PC-3 (cell line): ENCODE results near the gene PIGP. TPM values are rescaled to one million over a fixed set of nuclear protein-coding genes. Genes with fewer than 3 reads are reported as not detected.
"Not testable (repeated sequence)": the region's sequence is repeated elsewhere in the genome, so short reads cannot be mapped to it uniquely, and the experiment has no call there.

Experiments
- ATAC-seq: fragments of 200-7000 bp; cut with Tn5 transposase; 2 replicates; pipeline ENCODE4 v1.9.1; 2020; ENCODE audit warnings: mild to moderate bottlenecking, moderate library complexity
- BruUV-seq: library from RNA; stranded (reverse); fragments of 400-500 nt; replicated peaks from 2 replicates; lab custom pipeline; 2021; lab: Mats Ljungman, UMichigan
- CTCF ChIA-PET: fragments of 300-600 bp; sonication (Branson Sonifier 250); formaldehyde crosslinking; loops from one replicate; lab custom pipeline; 2022; ENCODE audit warnings: antibody characterized with exemption; lab: Charles Lee
- POLR2A ChIA-PET: fragments of 300-600 bp; sonication (Branson Sonifier 250); formaldehyde crosslinking; loops from one replicate; lab custom pipeline; 2022; ENCODE audit warnings: antibody characterized with exemption; ENCODE audit not compliant: unreplicated experiment; lab: Charles Lee
- DNase-seq: peaks from one replicate; pipeline ENCODE4 v3.0.0-alpha.2; 2015
- H2AFZ ChIP-seq: fragments of 300-600 bp; sonication (generic); 2 replicates; pipeline ENCODE4 v1.6.0; 2016; ENCODE audit warnings: antibody characterized with exemption, low read length
- H3F3A ChIP-seq: fragments of 300-600 bp; sonication (generic); one replicate; pipeline ENCODE4 v1.6.0; 2017; ENCODE audit warnings: antibody characterized with exemption, low read length, control low read depth, mild to moderate bottlenecking; ENCODE audit not compliant: unreplicated experiment
- H3K27ac ChIP-seq: fragments of 300-600 bp; sonication (generic); 2 replicates; pipeline ENCODE4 v1.5.1; 2016; ENCODE audit warnings: mild to moderate bottlenecking, low read length
- H3K27me3 ChIP-seq: fragments of 300-600 bp; sonication (generic); 2 replicates; pipeline ENCODE4 v1.6.1; 2016; ENCODE audit warnings: low read length, mixed read lengths
- H3K36me3 ChIP-seq: fragments of 300-600 bp; sonication (generic); 2 replicates; pipeline ENCODE4 v1.6.1; 2016; ENCODE audit warnings: low read depth, mixed run types, low read length, mixed read lengths
- H3K4me1 ChIP-seq: fragments of 300-600 bp; sonication (generic); 2 replicates; pipeline ENCODE4 v1.5.1; 2016; ENCODE audit warnings: low read length; ENCODE audit not compliant: insufficient read depth
- H3K4me2 ChIP-seq: fragments of 300-600 bp; sonication (generic); 2 replicates; pipeline ENCODE4 v1.6.0; 2016; ENCODE audit warnings: low read length
- H3K4me3 ChIP-seq: fragments of 300-600 bp; sonication (generic); 2 replicates; pipeline ENCODE4 v1.5.1; 2016; ENCODE audit warnings: mild to moderate bottlenecking, low read length, mixed read lengths
- H3K79me2 ChIP-seq: fragments of 300-600 bp; sonication (generic); 2 replicates; pipeline ENCODE4 v1.6.1; 2017; ENCODE audit warnings: low read length, mixed read lengths
- H3K9ac ChIP-seq: fragments of 300-600 bp; sonication (generic); 2 replicates; pipeline ENCODE4 v1.6.0; 2016; ENCODE audit warnings: mild to moderate bottlenecking, low read length
- H3K9me2 ChIP-seq: fragments of 300-600 bp; sonication (generic); replicated peaks from 2 replicates; pipeline ENCODE4 v1.6.1; 2016; ENCODE audit warnings: mixed run types, low read length, mixed read lengths
- H3K9me3 ChIP-seq: fragments of 300-600 bp; sonication (generic); 2 replicates; pipeline ENCODE4 v1.6.1; 2016; ENCODE audit warnings: low read length, mixed read lengths
- H4K20me1 ChIP-seq: fragments of 300-600 bp; sonication (generic); 2 replicates; pipeline ENCODE4 v1.6.1; 2016; ENCODE audit warnings: low read length, mixed read lengths
- CTCF ChIP-seq: fragments of 300-600 bp; sonication (generic); conservative IDR thresholded peaks from 2 replicates; pipeline ENCODE4 v1.5.1; 2017; ENCODE audit warnings: antibody characterized with exemption, low read depth, mild to moderate bottlenecking, low read length
- EZH2 ChIP-seq: fragments of 300-600 bp; sonication (generic); IDR thresholded peaks from one replicate; pipeline ENCODE4 v1.6.1; 2017; ENCODE audit warnings: antibody characterized with exemption, mild to moderate bottlenecking, low read length; ENCODE audit not compliant: unreplicated experiment
- EZH2phosphoT487 ChIP-seq: fragments of 300-600 bp; sonication (generic); IDR thresholded peaks from 2 replicates; pipeline ENCODE4 v1.6.1; 2018; ENCODE audit warnings: mild to moderate bottlenecking, antibody characterized with exemption, low read length, borderline replicate concordance
- intact Hi-C: fragments of 100-400 bp; cut with micrococcal nuclease; formaldehyde crosslinking; loops from 2 replicates; pipeline ENCODE4 v1.9.0; 2023
- total RNA-seq: library from RNA; depleted of rRNA; stranded (reverse); fragments of >200 nt; gene quantifications from 2 replicates; pipeline ENCODE4 v1.2.3, GENCODE V29; 2014

Gene PIGP
- total RNA-seq, 1 experiment from 2014 or later = 20.1 TPM

- Histone ChIP-seq H3K9me2 (no peaks in the 10 kb centered on the region), H3K4me3 (no peak overlapping the region), H3K4me2 (no peak overlapping the region), H3K27ac (no peak overlapping the region), H3K27me3 (no peaks in the 10 kb centered on the region), H4K20me1 (no peaks in the 10 kb centered on the region), H3K9me3 (no peaks in the 10 kb centered on the region), H3K36me3 (no peaks in the 10 kb centered on the region), H2AFZ (no peak overlapping the region), H3K79me2 (no peaks in the 10 kb centered on the region), H3K9ac (no peak overlapping the region), H3F3A (no peaks in the 10 kb centered on the region), H3K4me1 (no peaks in the 10 kb centered on the region)
- ChIA-PET POLR2A (no interaction called here), CTCF (no interaction called here)
- TF ChIP-seq EZH2 (no peak), EZH2phosphoT487 (no peak), CTCF (no peak)
- intact Hi-C loops = no loop called here
- no peak for ATAC-seq
- no peak for DNase-seq
- BruUV-seq = no TSS peak
Observed at GRCh38 chr21:37039411-37040075, 33.3 kb downstream of the PIGP start.

GRCh38 chr21:37036177-37036576 is 36.7 kb downstream of the PIGP start:
- H3K9ac ChIP-seq = no peak overlapping the region
- no TSS peak for BruUV-seq
- ATAC-seq = no peak; the same call in 1 of the 2 replicates

GRCh38 chr21:37034394-37034793 is 38.5 kb downstream of the PIGP start:
- peaks cover 11% of the 10 kb centered on the region for H3K4me1 ChIP-seq
- H3K27me3 ChIP-seq, POLR2A ChIA-PET, H3K9ac ChIP-seq, ATAC-seq, BruUV-seq, H3K79me2 ChIP-seq, H3K4me2 ChIP-seq, H3K36me3 ChIP-seq, H3K9me2 ChIP-seq, intact Hi-C loops, H2AFZ ChIP-seq, H3K27ac ChIP-seq, H3F3A ChIP-seq, H3K9me3 ChIP-seq, DNase-seq, CTCF ChIA-PET, H4K20me1 ChIP-seq, H3K4me3 ChIP-seq: not testable (repeated sequence)

More at GRCh38 chr21:37036177-37036576, 36.7 kb downstream of the PIGP start:
- Histone ChIP-seq H3K79me2 (no peaks in the 10 kb centered on the region), H3K27me3 (no peaks in the 10 kb centered on the region), H3F3A (no peaks in the 10 kb centered on the region), H2AFZ (no peak overlapping the region), H3K4me3 (no peak overlapping the region), H3K4me2 (no peak overlapping the region), H3K4me1 (peaks cover 11% of the 10 kb centered on the region), H4K20me1 (no peaks in the 10 kb centered on the region), H3K9me2 (no peaks in the 10 kb centered on the region), H3K27ac (no peak overlapping the region), H3K36me3 (no peaks in the 10 kb centered on the region), H3K9me3 (no peaks in the 10 kb centered on the region)
- POLR2A ChIA-PET = no interaction called here
- intact Hi-C loops = no loop called here
- DNase-seq = peak; percentile 37
- CTCF ChIA-PET = no interaction called here
- no peak for TF ChIP-seq EZH2phosphoT487
- TF ChIP-seq CTCF = no peak
- TF ChIP-seq EZH2 = no peak
